SW480 (cell line): ENCODE data around the gene RABL6.
"Not testable (repeated sequence)": the region's sequence is repeated elsewhere in the genome, so short reads cannot be mapped to it uniquely, and the experiment has no call there.

ENCODE experiments used
- DNase-seq: peaks from one replicate; pipeline ENCODE4 v3.0.0-alpha.2; 2016; ENCODE audit warnings: low spot score

RABL6 gene

DNA sequence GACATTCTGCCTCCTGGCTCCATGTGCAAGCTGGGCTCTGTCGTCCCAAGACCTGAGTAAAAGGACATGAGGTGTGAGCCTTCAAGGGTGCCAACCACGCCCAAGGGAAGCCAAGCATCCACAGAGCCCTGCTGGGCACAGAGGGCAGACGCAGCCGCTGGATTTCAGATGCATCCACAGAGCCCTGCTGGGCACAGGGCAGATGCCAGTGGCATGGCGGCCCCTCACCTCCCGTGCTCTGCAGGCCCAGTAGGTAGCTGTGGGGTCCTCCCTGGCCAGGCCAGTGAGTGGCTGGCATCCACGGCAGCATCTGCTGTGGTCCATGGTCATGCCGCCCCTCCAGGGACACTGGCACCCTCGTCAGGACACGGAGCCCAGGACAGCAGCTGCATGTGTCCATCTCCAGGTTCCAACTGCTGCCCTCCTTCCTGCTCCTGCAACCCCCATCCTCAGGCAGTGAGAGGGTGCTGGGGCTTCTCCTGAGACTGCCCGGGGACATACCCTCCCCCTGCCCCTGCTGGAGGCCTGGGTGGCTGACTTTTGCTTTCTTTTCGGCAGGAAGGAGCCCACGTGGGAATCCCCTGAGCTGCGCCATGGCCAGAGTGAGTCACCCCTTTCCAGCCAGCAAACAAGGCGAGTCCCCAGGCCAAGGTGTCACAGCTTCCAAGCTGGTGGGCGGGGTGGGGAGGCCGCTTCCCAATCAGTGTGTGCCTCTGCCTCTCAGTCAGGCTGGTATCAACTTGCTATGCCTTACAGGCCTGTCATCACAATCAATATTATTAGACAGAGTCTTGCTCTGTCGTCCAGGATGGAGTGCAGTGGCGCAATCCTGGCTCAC, 74.6 kb downstream of the RABL6 start:
- DNase-seq, result peak; percentile 86

DNA sequence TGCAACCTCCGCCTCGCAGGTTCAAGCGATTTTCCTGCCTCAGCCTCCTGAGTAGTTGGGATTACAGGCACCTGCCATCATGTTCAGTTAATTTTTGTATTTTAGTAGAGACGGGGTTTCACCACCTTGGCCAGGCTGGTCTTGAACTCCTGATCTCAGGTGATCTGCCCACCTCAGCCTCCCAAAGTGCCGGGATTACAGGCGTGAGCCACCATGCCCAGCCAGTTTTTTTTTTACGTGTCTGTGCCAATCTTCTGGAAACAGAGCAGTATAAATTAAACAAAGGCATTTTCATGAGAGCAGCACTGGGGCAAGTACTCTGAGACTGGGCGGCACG, 75.2 kb downstream of the RABL6 start:
- DNase-seq, result not testable (repeated sequence)

GRCh38 chr9:136883670-136884069, 75.9 kb downstream of the RABL6 start:
- DNase-seq, result not testable (repeated sequence)

- DNase-seq, result peak; percentile 97
Observed at GRCh38 chr9:136885950-136886578, 78.3 kb downstream of the RABL6 start, which contains the start of gene TRAF2. Gene TRAF2 (plus strand): TSS chr9:136886516. CDS start chr9:136898741, 12,225 bp downstream.

- DNase-seq, result no peak
Observed at GRCh38 chr9:136886610-136887597, 79.2 kb downstream of the RABL6 start.

GRCh38 chr9:136888454-136888853, 80.7 kb downstream of the RABL6 start:
- no peak for DNase-seq

- DNase-seq, result no peak
Observed at GRCh38 chr9:136889858-136890257, 82.1 kb downstream of the RABL6 start.

- DNase-seq, result no peak
Observed at GRCh38 chr9:136890661-136891060, 82.9 kb downstream of the RABL6 start.
